Endothelial cell of umbilical vein (primary cell): ENCODE measurements around the gene ITGA7. TPM values are rescaled to one million over a fixed set of nuclear protein-coding genes. Genes with fewer than 3 reads are reported as not detected.

ENCODE experiments used
- BruUV-seq: library from RNA; stranded (reverse); fragments of 400-500 nt; replicated peaks from 2 replicates; lab custom pipeline; 2021; lab: Mats Ljungman, UMichigan
- CTCF ChIA-PET: fragments of 300-600, 350-600 bp; sonication (Branson Sonifier 250); formaldehyde crosslinking; loops from one replicate; lab custom pipeline; 2021; ENCODE audit warnings: antibody characterized with exemption, inconsistent platforms; lab: Charles Lee
- POLR2A ChIA-PET: fragments of 300-600, 350-600 bp; sonication (Branson Sonifier 250); formaldehyde crosslinking; loops from one replicate; lab custom pipeline; 2021; ENCODE audit warnings: antibody characterized with exemption, inconsistent platforms; lab: Charles Lee
- DNase-seq: peaks from one replicate; pipeline ENCODE4 v3.0.0-alpha.2; 2011; ENCODE audit warnings: low read depth, low spot score
- FAIRE-seq: peaks from 2 replicates; lab custom pipeline; 2011; peaks lifted over from hg19 to GRCh38; lab: Jason Lieb, UNC
- H2AFZ ChIP-seq: 2 replicates; pipeline ENCODE4 v1.6.0; 2012; ENCODE audit warnings: low read depth, low read length, control low read depth, inconsistent platforms
- H3K27ac ChIP-seq: 2 replicates; pipeline ENCODE4 v1.5.1; 2011; ENCODE audit warnings: low read depth, mild to moderate bottlenecking, control low read depth, low read length, moderate library complexity; ENCODE audit not compliant: insufficient read depth
- H3K27me3 ChIP-seq, 2 experiments: 2 replicates each; pipeline versions ENCODE4 v1.6.0 to v1.6.1; 2011; ENCODE audit warnings: low read length in 2 of 2, mixed read lengths in 1 of 2; ENCODE audit not compliant: control insufficient read depth in 2 of 2, insufficient read depth in 2 of 2
- H3K36me3 ChIP-seq, 2 experiments: 2 replicates in 1 of 2; 3 replicates in 1 of 2; pipeline ENCODE4 v1.5.1; 2011; ENCODE audit warnings: low read length in 2 of 2, mild to moderate bottlenecking in 1 of 2, moderate library complexity in 1 of 2; ENCODE audit not compliant: control insufficient read depth in 2 of 2, insufficient read depth in 2 of 2; ENCODE audit errors: extremely low read depth in 1 of 2
- H3K4me1 ChIP-seq: 3 replicates; pipeline ENCODE4 v1.5.1; 2011; ENCODE audit warnings: mild to moderate bottlenecking, low read length; ENCODE audit not compliant: control insufficient read depth, insufficient read depth; ENCODE audit errors: extremely low read depth
- H3K4me2 ChIP-seq: 2 replicates; pipeline ENCODE4 v1.6.1; 2011; ENCODE audit warnings: low read length, control low read depth, mixed read lengths; ENCODE audit not compliant: insufficient read depth
- H3K4me3 ChIP-seq, 3 experiments: fragments of 200-600 bp in 1 of 3; sonication (generic), shearing (Covaris generic) in 1 of 3; replicated peaks in 1 of 3; 2 replicates each; pipeline ENCODE4 v1.5.1; 2011 to 2016; ENCODE audit warnings: control low read depth in 3 of 3, low read length in 3 of 3, mild to moderate bottlenecking in 2 of 3, inconsistent platforms in 1 of 3, low read depth in 1 of 3, moderate library complexity in 1 of 3; ENCODE audit not compliant: insufficient read depth in 1 of 3
- H3K79me2 ChIP-seq: 2 replicates; pipeline ENCODE4 v1.6.0; 2012; ENCODE audit warnings: low read length, inconsistent platforms; ENCODE audit not compliant: control insufficient read depth, insufficient read depth
- H3K9ac ChIP-seq: replicated peaks from 2 replicates; pipeline ENCODE3; 2011; ENCODE audit warnings: low read length, control low read depth; ENCODE audit not compliant: insufficient read depth; ENCODE audit errors: extremely low read depth
- H3K9me1 ChIP-seq: replicated peaks from 3 replicates; pipeline ENCODE4 v1.6.0; 2011; ENCODE audit warnings: mild to moderate bottlenecking, low read length; ENCODE audit not compliant: control insufficient read depth, insufficient read depth; ENCODE audit errors: extremely low read depth
- H3K9me3 ChIP-seq: replicated peaks from 2 replicates; pipeline ENCODE4 v1.5.1; 2012; ENCODE audit warnings: low read length, inconsistent platforms; ENCODE audit not compliant: control insufficient read depth, insufficient read depth
- H4K20me1 ChIP-seq: replicated peaks from 2 replicates; pipeline ENCODE3; 2011; ENCODE audit warnings: mild to moderate bottlenecking, low read length; ENCODE audit not compliant: control insufficient read depth, insufficient read depth; ENCODE audit errors: extremely low read depth
- EZH2 ChIP-seq: IDR thresholded peaks from 2 replicates; pipeline ENCODE4 v1.6.1; 2012; ENCODE audit warnings: borderline replicate concordance, low read depth, mild to moderate bottlenecking, moderate library complexity, low read length, inconsistent platforms; ENCODE audit not compliant: severe bottlenecking
- FOS ChIP-seq: IDR thresholded peaks from 2 replicates; pipeline ENCODE4 v1.6.1; 2011; ENCODE audit warnings: mild to moderate bottlenecking, low read length, moderate library complexity, borderline replicate concordance; ENCODE audit not compliant: insufficient read depth
- GATA2 ChIP-seq: IDR thresholded peaks from 2 replicates; pipeline ENCODE4 v1.7.0; 2011; ENCODE audit warnings: low read depth, mild to moderate bottlenecking, moderate library complexity, mixed read lengths, low read length; ENCODE audit not compliant: insufficient read length, insufficient read depth
- JUN ChIP-seq: IDR thresholded peaks from 2 replicates; pipeline ENCODE4 v1.6.1; 2011; ENCODE audit warnings: borderline replicate concordance, low read depth; ENCODE audit not compliant: insufficient read length, insufficient read depth
- MYC ChIP-seq: IDR thresholded peaks from one replicate; pipeline ENCODE4 v1.6.1; 2011; ENCODE audit warnings: mild to moderate bottlenecking, low read depth, low read length
- POLR2A ChIP-seq: IDR thresholded peaks from 2 replicates; pipeline ENCODE4 v1.6.1; 2012; ENCODE audit warnings: low read depth, mild to moderate bottlenecking, control low read depth, low read length
- POLR2AphosphoS5 ChIP-seq: IDR thresholded peaks from 2 replicates; pipeline ENCODE4 v1.6.1; 2012; ENCODE audit warnings: low read depth, mild to moderate bottlenecking, control low read depth, low read length, moderate library complexity; ENCODE audit not compliant: insufficient read depth
- dilution Hi-C: fragments of 300-500 bp; cut with MboI; formaldehyde crosslinking; loops from one replicate; pipeline ENCODE4 v1.15.0; 2019; ENCODE audit warnings: low sequenced_read_pairs; ENCODE audit not compliant: extremely low pct_ligation_motif_present
- intact Hi-C: fragments of 100-400 bp; cut with micrococcal nuclease; formaldehyde crosslinking; loops from one replicate; pipeline ENCODE4 v1.10.0; 2022
- polyA plus RNA-seq, 4 experiments: library from polyadenylated mRNA; depleted of rRNA in 3 of 4; stranded (reverse) in 3 of 4; unstranded in 1 of 4; fragments of >200 nt; gene quantifications; 2 replicates each; pipeline versions ENCODE4 v1.2.1 to v1.2.3, GENCODE V29; 2011 to 2012; ENCODE audit warnings: missing spikeins in 1 of 4
- total RNA-seq: library from RNA; stranded (reverse); gene quantifications from 2 replicates; pipeline ENCODE4 v1.2.3, GENCODE V29; 2021
- TF ChIP-seq, protein P1 (sequence below): IDR thresholded peaks from 2 replicates; pipeline ENCODE4 v1.6.1; 2011; ENCODE audit not compliant: insufficient read depth, insufficient read length
- TF ChIP-seq, protein P2 (sequence below), 2 donors: IDR thresholded peaks; 1 replicate in 1 of 2; 2 replicates in 1 of 2; pipeline ENCODE4 v1.5.1; 2011; ENCODE audit warnings: low read length in 2 of 2, mild to moderate bottlenecking in 2 of 2, moderate library complexity in 2 of 2, control low read depth in 1 of 2, inconsistent platforms in 1 of 2, low read depth in 1 of 2; ENCODE audit not compliant: insufficient read depth in 1 of 2; ENCODE audit errors: extremely low read depth in 1 of 2

The ITGA7 gene
- total and polyA plus RNA-seq, 2 donors (not counting 3 experiments of a cell fraction or from before 2014, with no cell fraction given), result 0.41 to 0.84 TPM

DNA sequence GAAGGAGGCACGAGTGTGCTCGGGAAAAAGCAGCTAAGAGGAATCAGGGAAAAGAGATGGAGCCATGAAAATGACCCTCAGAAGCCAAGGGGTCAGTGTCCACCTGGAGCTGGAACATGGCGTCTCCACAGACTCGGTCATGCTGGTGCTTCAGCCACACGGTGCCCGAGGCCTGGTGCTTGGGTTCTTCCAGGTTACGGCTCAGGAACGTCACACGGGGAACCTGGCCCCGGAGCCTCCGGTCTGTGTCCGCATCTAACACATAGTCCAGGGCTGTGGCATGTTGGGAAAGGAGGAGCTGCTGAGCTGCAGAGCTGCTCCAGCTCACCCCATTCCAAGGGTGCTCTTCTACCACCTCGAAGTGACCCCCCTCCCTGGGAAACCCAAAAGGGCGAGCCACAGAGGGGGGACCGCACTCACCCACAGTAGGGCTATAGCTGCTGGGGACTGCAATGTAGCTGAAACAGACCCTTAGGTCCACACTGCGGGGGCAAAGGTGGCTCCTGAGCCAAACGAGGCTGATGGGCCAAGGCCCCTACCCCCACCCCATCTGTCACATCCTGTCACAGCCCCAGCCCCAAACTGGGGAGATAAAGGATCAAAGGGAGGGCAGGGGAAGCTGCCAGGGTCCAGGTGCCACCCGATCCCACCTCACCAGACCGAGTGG, 10.8 kb downstream of the ITGA7 start:
- dilution Hi-C loops, result no loop called here
- TF ChIP-seq JUN (no peak), GATA2 (no peak)
- DNase-seq (no peak), FAIRE-seq (no peak)
- Histone ChIP-seq H3K9me3 (no peaks in the 10 kb centered on the region), H2AFZ (no peak overlapping the region), H3K27me3 (no peaks in the 10 kb centered on the region), H3K4me3 (no peak overlapping the region), H3K79me2 (no peaks in the 10 kb centered on the region), H3K9ac (no peak overlapping the region), H3K27ac (no peak overlapping the region), H3K9me1 (no peaks in the 10 kb centered on the region), H3K4me2 (no peak overlapping the region), H3K4me1 (no peaks in the 10 kb centered on the region), H4K20me1 (no peaks in the 10 kb centered on the region), H3K36me3 (no peaks in the 10 kb centered on the region)
- intact Hi-C loops, result no loop called here
- ChIA-PET POLR2A (no interaction called here), CTCF (interaction anchor here (1.0 to 2.9 kb wide), 4 partner anchors 15 to 50 kb away, joined by 3 to 15 read pairs (median 3); a partner anchor contains a TSS)
- no TSS peak for BruUV-seq

DNA sequence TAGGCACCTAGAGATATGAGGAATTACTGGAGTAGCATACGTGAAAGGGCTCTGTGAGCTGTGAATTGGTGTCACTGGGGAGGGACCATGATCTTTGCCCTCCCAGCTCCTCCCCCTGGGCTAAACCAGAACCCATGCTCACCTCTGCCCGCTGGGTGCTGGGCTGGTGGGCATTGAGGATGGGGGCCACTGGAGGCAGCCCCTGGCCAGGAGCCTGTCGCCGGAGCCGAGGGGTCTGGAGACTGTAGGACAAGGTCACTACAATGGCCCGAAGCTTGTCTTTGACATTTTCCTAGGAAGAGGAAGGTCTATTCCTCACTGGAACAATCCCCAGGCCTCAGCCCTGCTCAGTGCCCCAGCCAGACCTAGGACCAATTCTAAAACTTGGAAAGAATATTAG, 11.6 kb downstream of the ITGA7 start:
- CTCF ChIA-PET, result interaction anchor here (1.2 to 2.9 kb wide), 3 partner anchors 14 to 49 kb away, joined by 3 to 15 read pairs (median 3); a partner anchor contains a TSS

More for the DNA sequence above, 11.6 kb downstream of the ITGA7 start:
- H2AFZ ChIP-seq, result no peak overlapping the region
- POLR2A ChIA-PET, result no interaction called here
- dilution Hi-C loops, result no loop called here
- no peaks in the 10 kb centered on the region for H3K9me3 ChIP-seq
- intact Hi-C loops, result no loop called here
- no peak overlapping the region for H3K9ac ChIP-seq
- no peak overlapping the region for H3K27ac ChIP-seq
- H3K4me2 ChIP-seq, result no peak overlapping the region
- no TSS peak for BruUV-seq
- no peaks in the 10 kb centered on the region for H4K20me1 ChIP-seq
- TF ChIP-seq, protein P1, sequence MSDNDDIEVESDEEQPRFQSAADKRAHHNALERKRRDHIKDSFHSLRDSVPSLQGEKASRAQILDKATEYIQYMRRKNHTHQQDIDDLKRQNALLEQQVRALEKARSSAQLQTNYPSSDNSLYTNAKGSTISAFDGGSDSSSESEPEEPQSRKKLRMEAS, result no peak
- TF ChIP-seq JUN (no peak), GATA2 (no peak), EZH2 (no peak), MYC (no peak), POLR2A (no peak), POLR2AphosphoS5 (no peak), FOS (no peak)
- TF ChIP-seq, protein P2, sequence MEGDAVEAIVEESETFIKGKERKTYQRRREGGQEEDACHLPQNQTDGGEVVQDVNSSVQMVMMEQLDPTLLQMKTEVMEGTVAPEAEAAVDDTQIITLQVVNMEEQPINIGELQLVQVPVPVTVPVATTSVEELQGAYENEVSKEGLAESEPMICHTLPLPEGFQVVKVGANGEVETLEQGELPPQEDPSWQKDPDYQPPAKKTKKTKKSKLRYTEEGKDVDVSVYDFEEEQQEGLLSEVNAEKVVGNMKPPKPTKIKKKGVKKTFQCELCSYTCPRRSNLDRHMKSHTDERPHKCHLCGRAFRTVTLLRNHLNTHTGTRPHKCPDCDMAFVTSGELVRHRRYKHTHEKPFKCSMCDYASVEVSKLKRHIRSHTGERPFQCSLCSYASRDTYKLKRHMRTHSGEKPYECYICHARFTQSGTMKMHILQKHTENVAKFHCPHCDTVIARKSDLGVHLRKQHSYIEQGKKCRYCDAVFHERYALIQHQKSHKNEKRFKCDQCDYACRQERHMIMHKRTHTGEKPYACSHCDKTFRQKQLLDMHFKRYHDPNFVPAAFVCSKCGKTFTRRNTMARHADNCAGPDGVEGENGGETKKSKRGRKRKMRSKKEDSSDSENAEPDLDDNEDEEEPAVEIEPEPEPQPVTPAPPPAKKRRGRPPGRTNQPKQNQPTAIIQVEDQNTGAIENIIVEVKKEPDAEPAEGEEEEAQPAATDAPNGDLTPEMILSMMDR (IDR thresholded peaks at IDR 0.05; ENCODE audit: extremely low read depth in 1 of 2, insufficient read depth in 1 of 2, low read depth in 1 of 2, low read length in 2 of 2), result no peak
- H3K79me2 ChIP-seq, result no peaks in the 10 kb centered on the region
- DNase-seq (no peak), FAIRE-seq (no peak)
- H3K27me3 ChIP-seq, result no peaks in the 10 kb centered on the region
- no peak overlapping the region for H3K4me3 ChIP-seq
- H3K9me1 ChIP-seq, result no peaks in the 10 kb centered on the region
- H3K36me3 ChIP-seq, result no peaks in the 10 kb centered on the region
- no peaks in the 10 kb centered on the region for H3K4me1 ChIP-seq
